HEK293T (cell line): Measurements from ENCODE around the gene SOX6.

ENCODE experiments used
- CTCF ChIA-PET: fragments of 350-600 bp; formaldehyde crosslinking; extraction: SDS; loops from one replicate; lab custom pipeline; 2021; ENCODE audit warnings: antibody characterized with exemption, inconsistent platforms; lab: Yijun Ruan, JAX
- POLR2A ChIA-PET: fragments of 350-600 bp; formaldehyde crosslinking; extraction: SDS; loops from one replicate; lab custom pipeline; 2020; ENCODE audit warnings: antibody characterized with exemption, inconsistent platforms; lab: Yijun Ruan, JAX
- DNase-seq: peaks from one replicate; pipeline ENCODE4 v3.0.0; 2012; ENCODE audit warnings: mixed read lengths; ENCODE audit errors: extremely low spot score
- ARNT ChIP-seq: fragments of 450-650 bp; IDR thresholded peaks from 2 replicates; pipeline ENCODE4 v1.6.1; 2017; ENCODE audit warnings: mild to moderate bottlenecking
- BHLHE40 ChIP-seq: fragments of 450-650 bp; IDR thresholded peaks from 2 replicates; pipeline ENCODE4 v1.6.1; 2016; ENCODE audit warnings: mild to moderate bottlenecking, moderate library complexity, borderline replicate concordance
- CTBP1 ChIP-seq: fragments of 450-650 bp; IDR thresholded peaks from 2 replicates; pipeline ENCODE4 v1.6.1; 2016; ENCODE audit warnings: borderline replicate concordance
- ELF4 ChIP-seq: fragments of 450-650 bp; IDR thresholded peaks from 2 replicates; pipeline ENCODE4 v1.6.1; 2017; ENCODE audit warnings: antibody characterized with exemption
- FOXA1 ChIP-seq: fragments of 450-650 bp; IDR thresholded peaks from 2 replicates; pipeline ENCODE4 v1.6.1; 2016; ENCODE audit warnings: mild to moderate bottlenecking
- FOXK2 ChIP-seq: fragments of 450-650 bp; IDR thresholded peaks from 2 replicates; pipeline ENCODE4 v1.6.1; 2016; ENCODE audit warnings: mild to moderate bottlenecking
- FOXM1 ChIP-seq: fragments of 450-650 bp; IDR thresholded peaks from 2 replicates; pipeline ENCODE4 v1.6.1; 2017; ENCODE audit warnings: mild to moderate bottlenecking, borderline replicate concordance
- HDGF ChIP-seq: fragments of 450-650 bp; IDR thresholded peaks from 2 replicates; pipeline ENCODE4 v1.6.1; 2017; ENCODE audit warnings: antibody characterized with exemption, borderline replicate concordance
- L3MBTL2 ChIP-seq: fragments of 450-650 bp; conservative IDR thresholded peaks from 2 replicates; pipeline ENCODE4 v1.6.1; 2016; ENCODE audit warnings: mild to moderate bottlenecking
- LEF1 ChIP-seq: fragments of 450-650 bp; IDR thresholded peaks from 2 replicates; pipeline ENCODE4 v1.6.1; 2017; ENCODE audit warnings: mild to moderate bottlenecking, borderline replicate concordance
- NFRKB ChIP-seq: fragments of 450-650 bp; IDR thresholded peaks from 2 replicates; pipeline ENCODE4 v1.6.1; 2016; ENCODE audit warnings: mild to moderate bottlenecking, moderate library complexity
- SP1 ChIP-seq: fragments of 450-650 bp; IDR thresholded peaks from 2 replicates; pipeline ENCODE4 v1.6.1; 2017
- SUZ12 ChIP-seq: fragments of 450-650 bp; IDR thresholded peaks from 2 replicates; pipeline ENCODE4 v1.6.1; 2016; ENCODE audit warnings: mild to moderate bottlenecking
- TARDBP ChIP-seq: fragments of 450-650 bp; IDR thresholded peaks from 2 replicates; pipeline ENCODE4 v1.6.1; 2016
- ZNF384 ChIP-seq: fragments of 450-650 bp; IDR thresholded peaks from 2 replicates; pipeline ENCODE4 v1.6.1; 2016
- TF ChIP-seq, protein P1 (sequence below): fragments of 450-650 bp; IDR thresholded peaks from 2 replicates; pipeline ENCODE4 v1.6.1; 2016

Gene SOX6

GRCh38 chr11:16127732-16128131 lies 228.6 kb downstream of the SOX6 start:
- DNase-seq = no peak
- TF ChIP-seq LEF1 = no peak
- TF ChIP-seq, protein P1, sequence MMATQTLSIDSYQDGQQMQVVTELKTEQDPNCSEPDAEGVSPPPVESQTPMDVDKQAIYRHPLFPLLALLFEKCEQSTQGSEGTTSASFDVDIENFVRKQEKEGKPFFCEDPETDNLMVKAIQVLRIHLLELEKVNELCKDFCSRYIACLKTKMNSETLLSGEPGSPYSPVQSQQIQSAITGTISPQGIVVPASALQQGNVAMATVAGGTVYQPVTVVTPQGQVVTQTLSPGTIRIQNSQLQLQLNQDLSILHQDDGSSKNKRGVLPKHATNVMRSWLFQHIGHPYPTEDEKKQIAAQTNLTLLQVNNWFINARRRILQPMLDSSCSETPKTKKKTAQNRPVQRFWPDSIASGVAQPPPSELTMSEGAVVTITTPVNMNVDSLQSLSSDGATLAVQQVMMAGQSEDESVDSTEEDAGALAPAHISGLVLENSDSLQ = no peak
- no peak for TF ChIP-seq ARNT
- TF ChIP-seq SP1 = no peak
- no peak for TF ChIP-seq ZNF384
- TF ChIP-seq NFRKB = no peak
- TF ChIP-seq ELF4 = no peak
- TF ChIP-seq SUZ12 = no peak
- no peak for TF ChIP-seq BHLHE40
- no peak for TF ChIP-seq FOXA1
- TF ChIP-seq HDGF = no peak
- TF ChIP-seq FOXK2 = no peak
- TF ChIP-seq CTBP1 = no peak
- TF ChIP-seq TARDBP = no peak
- no peak for TF ChIP-seq FOXM1
- no peak for TF ChIP-seq L3MBTL2
- ChIA-PET POLR2A (no interaction called here), CTCF (interaction anchor here (1.6 kb wide), 1 partner anchor 486 kb away, joined by 7 read pairs; no protein-coding TSS in a partner anchor)

- CTCF ChIA-PET = interaction anchor here (1.6 kb wide), 1 partner anchor 487 kb away, joined by 7 read pairs; no protein-coding TSS in a partner anchor
- POLR2A ChIA-PET = no interaction called here
- DNase-seq = peak; percentile 25
- TF ChIP-seq, protein P1 = peak; percentile 90
- TF ChIP-seq ZNF384 = no peak
Observed at GRCh38 chr11:16126362-16126761, 230.0 kb downstream of the SOX6 start.

GRCh38 chr11:16125796-16126195 lies 230.6 kb downstream of the SOX6 start:
- CTCF ChIA-PET = no interaction called here
- no peak for DNase-seq
- no peak for TF ChIP-seq ARNT
- no peak for TF ChIP-seq ELF4
- TF ChIP-seq FOXM1 = no peak
- no peak for TF ChIP-seq CTBP1
- POLR2A ChIA-PET = no interaction called here

- no peak for TF ChIP-seq ZNF384
- TF ChIP-seq SP1 = no peak
- no peak for TF ChIP-seq ELF4
- TF ChIP-seq TARDBP = no peak
- TF ChIP-seq BHLHE40 = no peak
- DNase-seq = no peak
- POLR2A ChIA-PET = no interaction called here
- CTCF ChIA-PET = no interaction called here
Observed at GRCh38 chr11:16124390-16124789, 232.0 kb downstream of the SOX6 start.

GRCh38 chr11:16121853-16122252 lies 234.5 kb downstream of the SOX6 start:
- POLR2A ChIA-PET = no interaction called here

DNA sequence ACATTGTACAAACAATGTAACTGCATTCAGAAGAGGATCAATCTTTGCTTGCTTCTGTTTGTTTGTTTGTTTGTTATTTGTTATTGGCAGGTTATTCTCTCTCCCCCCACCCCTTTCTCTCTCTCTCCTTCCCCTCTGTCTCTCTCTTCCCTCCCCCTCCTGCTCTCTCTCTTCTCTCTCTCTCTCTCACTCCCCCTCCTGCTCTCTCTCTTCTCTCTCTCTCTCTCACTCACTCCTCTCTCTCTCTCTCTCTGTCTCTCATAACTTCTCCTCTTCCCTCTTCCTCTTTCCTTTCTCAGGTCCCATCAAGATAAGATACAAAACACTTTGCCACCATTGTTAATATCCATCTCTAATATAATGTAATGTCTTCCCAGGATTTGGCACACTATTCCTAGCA lies 236.3 kb downstream of the SOX6 start:
- DNase-seq = no peak
- TF ChIP-seq, protein P1 = no peak
- TF ChIP-seq ARNT (no peak), FOXK2 (no peak), HDGF (no peak)
- ChIA-PET POLR2A (no interaction called here), CTCF (no interaction called here)

More at GRCh38 chr11:16121853-16122252, 234.5 kb downstream of the SOX6 start:
- CTCF ChIA-PET = no interaction called here
- TF ChIP-seq FOXA1 = no peak
- TF ChIP-seq CTBP1 = no peak
- TF ChIP-seq SUZ12 = no peak
- no peak for TF ChIP-seq TARDBP
- TF ChIP-seq, protein P1 = no peak
- no peak for TF ChIP-seq FOXK2
- TF ChIP-seq LEF1 = no peak
- TF ChIP-seq FOXM1 = no peak
- no peak for TF ChIP-seq HDGF
- no peak for TF ChIP-seq BHLHE40
- no peak for TF ChIP-seq NFRKB
- TF ChIP-seq ARNT = no peak
- TF ChIP-seq SP1 = no peak
- TF ChIP-seq ZNF384 = no peak
- no peak for TF ChIP-seq ELF4
- no peak for TF ChIP-seq L3MBTL2
- DNase-seq = no peak
